HCT116 (cell line): ENCODE measurements around the gene ALOXE3. TPM values are rescaled to one million over a fixed set of nuclear protein-coding genes. Genes with fewer than 3 reads are reported as not detected.

ENCODE experiments used
- ATAC-seq: fragments of 200-7000 bp; cut with Tn5 transposase; 2 replicates; pipeline ENCODE4 v1.9.1; 2020; ENCODE audit warnings: mild to moderate bottlenecking, moderate library complexity
- BruUV-seq: library from RNA; stranded (reverse); fragments of 400-500 nt; replicated peaks from 2 replicates; lab custom pipeline; 2021; lab: Mats Ljungman, UMichigan
- CTCF ChIA-PET: fragments of 300-600 bp; sonication (Branson Sonifier 250); formaldehyde crosslinking; loops from one replicate; lab custom pipeline; 2021; ENCODE audit warnings: antibody characterized with exemption; lab: Charles Lee
- POLR2A ChIA-PET: fragments of 300-600, 350-600 bp; sonication (Branson Sonifier 250); formaldehyde crosslinking; loops from one replicate; lab custom pipeline; 2021; ENCODE audit warnings: antibody characterized with exemption; lab: Charles Lee
- RAD21 ChIA-PET, 2 experiments: fragments of 300-600 bp; sonication (Branson Sonifier 250); formaldehyde crosslinking; loops; one replicate each; lab custom pipeline; 2023; ENCODE audit warnings: low total read pairs in 2 of 2; ENCODE audit not compliant: uncharacterized antibody in 2 of 2, unreplicated experiment in 2 of 2, low non-redundant PET in 1 of 2; lab: Charles Lee
- DNase-seq: peaks from one replicate; pipeline ENCODE4 v3.0.0-alpha.2; 2010; ENCODE audit warnings: low read depth, low spot score
- H2AFZ ChIP-seq: fragments of 200-600 bp; shearing (Covaris generic), sonication (generic); 2 replicates; pipeline ENCODE4 v1.6.1; 2017; ENCODE audit warnings: low read depth, mixed run types, mixed read lengths, antibody characterized with exemption, low read length; ENCODE audit not compliant: poor library complexity, severe bottlenecking
- H3K27ac ChIP-seq: 2 replicates; pipeline ENCODE4 v1.5.1; 2012; ENCODE audit warnings: low read depth, low read length
- H3K27me3 ChIP-seq: fragments of 200-600 bp; sonication (generic); 2 replicates; pipeline ENCODE4 v1.6.1; 2016; ENCODE audit warnings: mixed run types, low read length, mixed read lengths; ENCODE audit not compliant: insufficient read depth
- H3K36me3 ChIP-seq, 2 experiments: fragments of 200-500 bp in 1 of 2; fragments of 200-600 bp in 1 of 2; sonication (Bioruptor generic) in 1 of 2; sonication (generic) in 1 of 2; 2 replicates each; pipeline versions ENCODE4 v1.5.1 to v1.6.1; 2014 to 2016; ENCODE audit warnings: low read length in 2 of 2, inconsistent platforms in 1 of 2, mixed read lengths in 1 of 2, mixed run types in 1 of 2; ENCODE audit not compliant: insufficient read depth in 2 of 2, control insufficient read depth in 1 of 2
- H3K4me1 ChIP-seq, 2 experiments: fragments of 200-600 bp in 1 of 2; sonication (generic) in 1 of 2; 2 replicates each; pipeline versions ENCODE4 v1.5.1 to v1.6.1; 2012 to 2017; ENCODE audit warnings: low read length in 2 of 2, inconsistent platforms in 1 of 2, mild to moderate bottlenecking in 1 of 2, mixed read lengths in 1 of 2, mixed run types in 1 of 2, moderate library complexity in 1 of 2; ENCODE audit not compliant: insufficient read depth in 2 of 2, control insufficient read depth in 1 of 2
- H3K4me2 ChIP-seq: fragments of 200-600 bp; sonication (generic); 2 replicates; pipeline ENCODE4 v1.6.1; 2017; ENCODE audit warnings: mixed run types, low read length, mixed read lengths
- H3K4me3 ChIP-seq, 2 experiments: fragments of 200-600 bp in 1 of 2; sonication (generic) in 1 of 2; replicated peaks in 1 of 2; 2 replicates each; pipeline ENCODE4 v1.5.1; 2011 to 2016; ENCODE audit warnings: low read length in 2 of 2, control low read depth in 1 of 2, low read depth in 1 of 2, mild to moderate bottlenecking in 1 of 2, mixed read lengths in 1 of 2, mixed run types in 1 of 2
- H3K79me2 ChIP-seq: fragments of 200-600 bp; sonication (generic); 2 replicates; pipeline ENCODE4 v1.6.1; 2017; ENCODE audit warnings: mild to moderate bottlenecking, mixed run types, low read length, moderate library complexity, mixed read lengths; ENCODE audit not compliant: insufficient read depth
- H3K9ac ChIP-seq: fragments of 200-600 bp; sonication (generic); 2 replicates; pipeline ENCODE4 v1.6.1; 2016; ENCODE audit warnings: low read length, mixed read lengths
- H3K9me2 ChIP-seq: fragments of 200-600 bp; sonication (generic), shearing (Covaris generic); 2 replicates; pipeline ENCODE4 v1.6.1; 2017; ENCODE audit warnings: mixed run types, mild to moderate bottlenecking, moderate library complexity; ENCODE audit not compliant: insufficient read depth
- H3K9me3 ChIP-seq, 2 experiments: fragments of 200-500 bp in 1 of 2; fragments of 200-600 bp in 1 of 2; sonication (Bioruptor generic) in 1 of 2; sonication (generic) in 1 of 2; 2 replicates each; pipeline ENCODE4 v1.6.1; 2014 to 2017; ENCODE audit warnings: low read length in 2 of 2, mixed read lengths in 2 of 2, inconsistent platforms in 1 of 2, low read depth in 1 of 2, mild to moderate bottlenecking in 1 of 2, mixed run types in 1 of 2, moderate library complexity in 1 of 2; ENCODE audit not compliant: control insufficient read depth in 1 of 2, insufficient read depth in 1 of 2
- H4K20me1 ChIP-seq: fragments of 200-600 bp; sonication (generic), shearing (Covaris generic); 2 replicates; pipeline ENCODE4 v1.6.1; 2017; ENCODE audit warnings: mixed run types, mild to moderate bottlenecking, moderate library complexity; ENCODE audit not compliant: insufficient read depth
- CEBPB ChIP-seq: IDR thresholded peaks from 2 replicates; pipeline ENCODE4 v1.6.1; 2012; ENCODE audit warnings: low read depth
- ELF1 ChIP-seq: IDR thresholded peaks from 2 replicates; pipeline ENCODE4 v1.6.1; 2012; ENCODE audit warnings: low read depth, borderline replicate concordance
- EZH2 ChIP-seq: fragments of 200-600 bp; sonication (generic); IDR thresholded peaks from 2 replicates; pipeline ENCODE4 v1.6.1; 2017; ENCODE audit warnings: antibody characterized with exemption, mixed run types
- FOSL1 ChIP-seq: IDR thresholded peaks from 2 replicates; pipeline ENCODE4 v1.6.1; 2012; ENCODE audit warnings: low read depth
- POLR2A ChIP-seq: IDR thresholded peaks from 2 replicates; pipeline ENCODE4 v1.7.0; 2011; ENCODE audit warnings: borderline replicate concordance; ENCODE audit not compliant: insufficient read depth, insufficient read length; ENCODE audit errors: extremely low read depth
- POLR2AphosphoS5 ChIP-seq: IDR thresholded peaks from 2 replicates; pipeline ENCODE4 v1.6.1; 2011; ENCODE audit warnings: mild to moderate bottlenecking, low read depth, low read length, moderate library complexity
- RAD21 ChIP-seq: IDR thresholded peaks from 2 replicates; pipeline ENCODE4 v1.6.1; 2012; ENCODE audit warnings: low read depth, mild to moderate bottlenecking
- SP1 ChIP-seq: IDR thresholded peaks from 2 replicates; pipeline ENCODE4 v1.6.1; 2012; ENCODE audit warnings: low read depth
- SRF ChIP-seq: IDR thresholded peaks from 2 replicates; pipeline ENCODE4 v1.6.1; 2012; ENCODE audit warnings: low read depth
- ZFX ChIP-seq: fragments of 450-650 bp; IDR thresholded peaks from 2 replicates; pipeline ENCODE4 v1.6.1; 2017
- ZNF274 ChIP-seq: fragments of 200-500 bp; sonication (Bioruptor generic); IDR thresholded peaks from 2 replicates; pipeline ENCODE4 v1.6.1; 2014; ENCODE audit warnings: mild to moderate bottlenecking, low read depth, low read length, inconsistent platforms
- intact Hi-C: fragments of 100-400 bp; cut with micrococcal nuclease; formaldehyde crosslinking; loops from 2 replicates; pipeline ENCODE4 v1.10.0; 2022
- total RNA-seq: library from RNA; stranded (reverse); gene quantifications from one replicate; pipeline ENCODE4 v1.2.1, GENCODE V29; 2021; ENCODE audit not compliant: unreplicated experiment
- TF ChIP-seq, protein P1 (sequence below): IDR thresholded peaks from 2 replicates; pipeline ENCODE4 v1.6.1; 2011; ENCODE audit warnings: mild to moderate bottlenecking, low read length, moderate library complexity; ENCODE audit not compliant: insufficient replicate concordance; ENCODE audit errors: extremely low read depth
- TF ChIP-seq, protein P2 (sequence below): IDR thresholded peaks from 2 replicates; pipeline ENCODE4 v1.6.1; 2012; ENCODE audit warnings: low read depth
- TF ChIP-seq, protein P3 (sequence below): IDR thresholded peaks from 2 replicates; pipeline ENCODE4 v1.6.1; 2012
- TF ChIP-seq, protein P4 (sequence below), 3 experiments: fragments of 200-600 bp in 1 of 3; sonication (generic) in 1 of 3; IDR thresholded peaks in 2 of 3; conservative IDR thresholded peaks in 1 of 3; 2 replicates each; pipeline ENCODE4 v1.5.1; 2012 to 2017; ENCODE audit warnings: low read depth in 2 of 3, low read length in 2 of 3, antibody characterized with exemption in 1 of 3, borderline replicate concordance in 1 of 3, control low read depth in 1 of 3, mild to moderate bottlenecking in 1 of 3, mixed read lengths in 1 of 3, mixed run types in 1 of 3, moderate library complexity in 1 of 3; ENCODE audit not compliant: insufficient read depth in 1 of 3

ALOXE3 gene
- total RNA-seq, 1 experiment from 2014 or later, result 3.5 TPM

DNA sequence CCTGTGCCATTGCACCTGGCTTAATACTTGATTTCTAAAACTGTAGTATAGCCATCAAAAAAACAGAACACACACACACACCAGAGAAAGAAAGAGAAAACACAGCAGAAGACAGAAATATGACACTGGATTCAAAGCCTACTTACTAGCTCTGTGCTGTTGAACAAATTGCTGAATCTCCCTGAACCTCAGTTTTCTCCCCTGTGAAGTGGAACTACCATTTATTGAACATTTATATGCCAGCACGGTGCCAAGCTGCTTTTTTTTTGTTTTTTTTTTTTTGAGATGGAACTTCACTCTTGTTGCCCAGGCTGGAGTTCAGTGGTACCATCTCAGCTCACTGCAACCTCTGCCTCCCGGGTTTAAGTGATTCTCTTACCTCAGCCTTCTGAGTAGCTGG, 17.6 kb downstream of the ALOXE3 start:
- ATAC-seq (no peak), DNase-seq (no peak)
- H3K79me2 ChIP-seq, result no peaks in the 10 kb centered on the region
- ChIA-PET RAD21 (no interaction called here), CTCF (interaction anchor here (1.3 to 1.4 kb wide), 3 partner anchors 10 to 41 kb away, joined by 4 to 6 read pairs (median 4); no protein-coding TSS in a partner anchor), POLR2A (no interaction called here)
- peaks cover 0 to 11% of the 10 kb centered on the region in 2 experiments; a peak in 2 of 4 replicates for H3K4me1 ChIP-seq
- no peaks in the 10 kb centered on the region for H3K36me3 ChIP-seq
- no peaks in the 10 kb centered on the region for H3K9me2 ChIP-seq
- no peak overlapping the region for H3K4me2 ChIP-seq
- no peaks in the 10 kb centered on the region for H3K9me3 ChIP-seq
- intact Hi-C loops, result no loop called here
- TF ChIP-seq, protein P1, sequence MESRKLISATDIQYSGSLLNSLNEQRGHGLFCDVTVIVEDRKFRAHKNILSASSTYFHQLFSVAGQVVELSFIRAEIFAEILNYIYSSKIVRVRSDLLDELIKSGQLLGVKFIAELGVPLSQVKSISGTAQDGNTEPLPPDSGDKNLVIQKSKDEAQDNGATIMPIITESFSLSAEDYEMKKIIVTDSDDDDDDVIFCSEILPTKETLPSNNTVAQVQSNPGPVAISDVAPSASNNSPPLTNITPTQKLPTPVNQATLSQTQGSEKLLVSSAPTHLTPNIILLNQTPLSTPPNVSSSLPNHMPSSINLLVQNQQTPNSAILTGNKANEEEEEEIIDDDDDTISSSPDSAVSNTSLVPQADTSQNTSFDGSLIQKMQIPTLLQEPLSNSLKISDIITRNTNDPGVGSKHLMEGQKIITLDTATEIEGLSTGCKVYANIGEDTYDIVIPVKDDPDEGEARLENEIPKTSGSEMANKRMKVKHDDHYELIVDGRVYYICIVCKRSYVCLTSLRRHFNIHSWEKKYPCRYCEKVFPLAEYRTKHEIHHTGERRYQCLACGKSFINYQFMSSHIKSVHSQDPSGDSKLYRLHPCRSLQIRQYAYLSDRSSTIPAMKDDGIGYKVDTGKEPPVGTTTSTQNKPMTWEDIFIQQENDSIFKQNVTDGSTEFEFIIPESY, result no peak
- TF ChIP-seq FOSL1 (no peak), POLR2A (no peak), ZFX (no peak), SRF (no peak), SP1 (no peak), ELF1 (no peak), EZH2 (no peak), RAD21 (no peak), CEBPB (no peak), POLR2AphosphoS5 (no peak), ZNF274 (no peak)
- TF ChIP-seq, protein P2, sequence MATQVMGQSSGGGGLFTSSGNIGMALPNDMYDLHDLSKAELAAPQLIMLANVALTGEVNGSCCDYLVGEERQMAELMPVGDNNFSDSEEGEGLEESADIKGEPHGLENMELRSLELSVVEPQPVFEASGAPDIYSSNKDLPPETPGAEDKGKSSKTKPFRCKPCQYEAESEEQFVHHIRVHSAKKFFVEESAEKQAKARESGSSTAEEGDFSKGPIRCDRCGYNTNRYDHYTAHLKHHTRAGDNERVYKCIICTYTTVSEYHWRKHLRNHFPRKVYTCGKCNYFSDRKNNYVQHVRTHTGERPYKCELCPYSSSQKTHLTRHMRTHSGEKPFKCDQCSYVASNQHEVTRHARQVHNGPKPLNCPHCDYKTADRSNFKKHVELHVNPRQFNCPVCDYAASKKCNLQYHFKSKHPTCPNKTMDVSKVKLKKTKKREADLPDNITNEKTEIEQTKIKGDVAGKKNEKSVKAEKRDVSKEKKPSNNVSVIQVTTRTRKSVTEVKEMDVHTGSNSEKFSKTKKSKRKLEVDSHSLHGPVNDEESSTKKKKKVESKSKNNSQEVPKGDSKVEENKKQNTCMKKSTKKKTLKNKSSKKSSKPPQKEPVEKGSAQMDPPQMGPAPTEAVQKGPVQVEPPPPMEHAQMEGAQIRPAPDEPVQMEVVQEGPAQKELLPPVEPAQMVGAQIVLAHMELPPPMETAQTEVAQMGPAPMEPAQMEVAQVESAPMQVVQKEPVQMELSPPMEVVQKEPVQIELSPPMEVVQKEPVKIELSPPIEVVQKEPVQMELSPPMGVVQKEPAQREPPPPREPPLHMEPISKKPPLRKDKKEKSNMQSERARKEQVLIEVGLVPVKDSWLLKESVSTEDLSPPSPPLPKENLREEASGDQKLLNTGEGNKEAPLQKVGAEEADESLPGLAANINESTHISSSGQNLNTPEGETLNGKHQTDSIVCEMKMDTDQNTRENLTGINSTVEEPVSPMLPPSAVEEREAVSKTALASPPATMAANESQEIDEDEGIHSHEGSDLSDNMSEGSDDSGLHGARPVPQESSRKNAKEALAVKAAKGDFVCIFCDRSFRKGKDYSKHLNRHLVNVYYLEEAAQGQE, result no peak
- TF ChIP-seq, protein P3, sequence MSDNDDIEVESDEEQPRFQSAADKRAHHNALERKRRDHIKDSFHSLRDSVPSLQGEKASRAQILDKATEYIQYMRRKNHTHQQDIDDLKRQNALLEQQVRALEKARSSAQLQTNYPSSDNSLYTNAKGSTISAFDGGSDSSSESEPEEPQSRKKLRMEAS, result no peak
- TF ChIP-seq, protein P4, sequence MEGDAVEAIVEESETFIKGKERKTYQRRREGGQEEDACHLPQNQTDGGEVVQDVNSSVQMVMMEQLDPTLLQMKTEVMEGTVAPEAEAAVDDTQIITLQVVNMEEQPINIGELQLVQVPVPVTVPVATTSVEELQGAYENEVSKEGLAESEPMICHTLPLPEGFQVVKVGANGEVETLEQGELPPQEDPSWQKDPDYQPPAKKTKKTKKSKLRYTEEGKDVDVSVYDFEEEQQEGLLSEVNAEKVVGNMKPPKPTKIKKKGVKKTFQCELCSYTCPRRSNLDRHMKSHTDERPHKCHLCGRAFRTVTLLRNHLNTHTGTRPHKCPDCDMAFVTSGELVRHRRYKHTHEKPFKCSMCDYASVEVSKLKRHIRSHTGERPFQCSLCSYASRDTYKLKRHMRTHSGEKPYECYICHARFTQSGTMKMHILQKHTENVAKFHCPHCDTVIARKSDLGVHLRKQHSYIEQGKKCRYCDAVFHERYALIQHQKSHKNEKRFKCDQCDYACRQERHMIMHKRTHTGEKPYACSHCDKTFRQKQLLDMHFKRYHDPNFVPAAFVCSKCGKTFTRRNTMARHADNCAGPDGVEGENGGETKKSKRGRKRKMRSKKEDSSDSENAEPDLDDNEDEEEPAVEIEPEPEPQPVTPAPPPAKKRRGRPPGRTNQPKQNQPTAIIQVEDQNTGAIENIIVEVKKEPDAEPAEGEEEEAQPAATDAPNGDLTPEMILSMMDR (IDR thresholded peaks at IDR 0.05 in 2 of 3, conservative IDR thresholded peaks at IDR 0.05 in 1 of 3; ENCODE audit: borderline replicate concordance in 1 of 3, insufficient read depth in 1 of 3, low read depth in 2 of 3, low read length in 2 of 3), result no peak
- H2AFZ ChIP-seq, result no peak overlapping the region
- no peaks in the 10 kb centered on the region for H3K27me3 ChIP-seq
- no peak overlapping the region for H3K27ac ChIP-seq
- H3K4me3 ChIP-seq, result no peak overlapping the region
- no peak overlapping the region for H3K9ac ChIP-seq
- BruUV-seq, result no TSS peak
- H4K20me1 ChIP-seq, result no peaks in the 10 kb centered on the region
